Endothelial cell of umbilical vein (primary cell): ENCODE measurements around the gene STMN3. TPM values are rescaled to one million over a fixed set of nuclear protein-coding genes. Genes with fewer than 3 reads are reported as not detected.

Experiments
- BruUV-seq: library from RNA; stranded (reverse); fragments of 400-500 nt; replicated peaks from 2 replicates; lab custom pipeline; 2021; lab: Mats Ljungman, UMichigan
- CTCF ChIA-PET: fragments of 300-600, 350-600 bp; sonication (Branson Sonifier 250); formaldehyde crosslinking; loops from one replicate; lab custom pipeline; 2021; ENCODE audit warnings: antibody characterized with exemption, inconsistent platforms; lab: Charles Lee
- POLR2A ChIA-PET: fragments of 300-600, 350-600 bp; sonication (Branson Sonifier 250); formaldehyde crosslinking; loops from one replicate; lab custom pipeline; 2021; ENCODE audit warnings: antibody characterized with exemption, inconsistent platforms; lab: Charles Lee
- DNase-seq: peaks from one replicate; pipeline ENCODE4 v3.0.0-alpha.2; 2011; ENCODE audit warnings: low read depth, low spot score
- FAIRE-seq: peaks from 2 replicates; lab custom pipeline; 2011; peaks lifted over from hg19 to GRCh38; lab: Jason Lieb, UNC
- H2AFZ ChIP-seq: 2 replicates; pipeline ENCODE4 v1.6.0; 2012; ENCODE audit warnings: low read depth, low read length, control low read depth, inconsistent platforms
- H3K27ac ChIP-seq: 2 replicates; pipeline ENCODE4 v1.5.1; 2011; ENCODE audit warnings: low read depth, mild to moderate bottlenecking, control low read depth, low read length, moderate library complexity; ENCODE audit not compliant: insufficient read depth
- H3K27me3 ChIP-seq, 2 experiments: 2 replicates each; pipeline versions ENCODE4 v1.6.0 to v1.6.1; 2011; ENCODE audit warnings: low read length in 2 of 2, mixed read lengths in 1 of 2; ENCODE audit not compliant: control insufficient read depth in 2 of 2, insufficient read depth in 2 of 2
- H3K36me3 ChIP-seq, 2 experiments: 2 replicates in 1 of 2; 3 replicates in 1 of 2; pipeline ENCODE4 v1.5.1; 2011; ENCODE audit warnings: low read length in 2 of 2, mild to moderate bottlenecking in 1 of 2, moderate library complexity in 1 of 2; ENCODE audit not compliant: control insufficient read depth in 2 of 2, insufficient read depth in 2 of 2; ENCODE audit errors: extremely low read depth in 1 of 2
- H3K4me1 ChIP-seq: 3 replicates; pipeline ENCODE4 v1.5.1; 2011; ENCODE audit warnings: mild to moderate bottlenecking, low read length; ENCODE audit not compliant: control insufficient read depth, insufficient read depth; ENCODE audit errors: extremely low read depth
- H3K4me2 ChIP-seq: 2 replicates; pipeline ENCODE4 v1.6.1; 2011; ENCODE audit warnings: low read length, control low read depth, mixed read lengths; ENCODE audit not compliant: insufficient read depth
- H3K4me3 ChIP-seq, 3 experiments: fragments of 200-600 bp in 1 of 3; sonication (generic), shearing (Covaris generic) in 1 of 3; replicated peaks in 1 of 3; 2 replicates each; pipeline ENCODE4 v1.5.1; 2011 to 2016; ENCODE audit warnings: control low read depth in 3 of 3, low read length in 3 of 3, mild to moderate bottlenecking in 2 of 3, inconsistent platforms in 1 of 3, low read depth in 1 of 3, moderate library complexity in 1 of 3; ENCODE audit not compliant: insufficient read depth in 1 of 3
- H3K79me2 ChIP-seq: 2 replicates; pipeline ENCODE4 v1.6.0; 2012; ENCODE audit warnings: low read length, inconsistent platforms; ENCODE audit not compliant: control insufficient read depth, insufficient read depth
- H3K9ac ChIP-seq: replicated peaks from 2 replicates; pipeline ENCODE3; 2011; ENCODE audit warnings: low read length, control low read depth; ENCODE audit not compliant: insufficient read depth; ENCODE audit errors: extremely low read depth
- H3K9me1 ChIP-seq: replicated peaks from 3 replicates; pipeline ENCODE4 v1.6.0; 2011; ENCODE audit warnings: mild to moderate bottlenecking, low read length; ENCODE audit not compliant: control insufficient read depth, insufficient read depth; ENCODE audit errors: extremely low read depth
- H3K9me3 ChIP-seq: replicated peaks from 2 replicates; pipeline ENCODE4 v1.5.1; 2012; ENCODE audit warnings: low read length, inconsistent platforms; ENCODE audit not compliant: control insufficient read depth, insufficient read depth
- H4K20me1 ChIP-seq: replicated peaks from 2 replicates; pipeline ENCODE3; 2011; ENCODE audit warnings: mild to moderate bottlenecking, low read length; ENCODE audit not compliant: control insufficient read depth, insufficient read depth; ENCODE audit errors: extremely low read depth
- EZH2 ChIP-seq: IDR thresholded peaks from 2 replicates; pipeline ENCODE4 v1.6.1; 2012; ENCODE audit warnings: borderline replicate concordance, low read depth, mild to moderate bottlenecking, moderate library complexity, low read length, inconsistent platforms; ENCODE audit not compliant: severe bottlenecking
- FOS ChIP-seq: IDR thresholded peaks from 2 replicates; pipeline ENCODE4 v1.6.1; 2011; ENCODE audit warnings: mild to moderate bottlenecking, low read length, moderate library complexity, borderline replicate concordance; ENCODE audit not compliant: insufficient read depth
- GATA2 ChIP-seq: IDR thresholded peaks from 2 replicates; pipeline ENCODE4 v1.7.0; 2011; ENCODE audit warnings: low read depth, mild to moderate bottlenecking, moderate library complexity, mixed read lengths, low read length; ENCODE audit not compliant: insufficient read length, insufficient read depth
- JUN ChIP-seq: IDR thresholded peaks from 2 replicates; pipeline ENCODE4 v1.6.1; 2011; ENCODE audit warnings: borderline replicate concordance, low read depth; ENCODE audit not compliant: insufficient read length, insufficient read depth
- MAX ChIP-seq: IDR thresholded peaks from 2 replicates; pipeline ENCODE4 v1.6.1; 2011; ENCODE audit not compliant: insufficient read depth, insufficient read length
- MYC ChIP-seq: IDR thresholded peaks from one replicate; pipeline ENCODE4 v1.6.1; 2011; ENCODE audit warnings: mild to moderate bottlenecking, low read depth, low read length
- POLR2A ChIP-seq: IDR thresholded peaks from 2 replicates; pipeline ENCODE4 v1.6.1; 2012; ENCODE audit warnings: low read depth, mild to moderate bottlenecking, control low read depth, low read length
- POLR2AphosphoS5 ChIP-seq: IDR thresholded peaks from 2 replicates; pipeline ENCODE4 v1.6.1; 2012; ENCODE audit warnings: low read depth, mild to moderate bottlenecking, control low read depth, low read length, moderate library complexity; ENCODE audit not compliant: insufficient read depth
- dilution Hi-C: fragments of 300-500 bp; cut with MboI; formaldehyde crosslinking; loops from one replicate; pipeline ENCODE4 v1.15.0; 2019; ENCODE audit warnings: low sequenced_read_pairs; ENCODE audit not compliant: extremely low pct_ligation_motif_present
- intact Hi-C: fragments of 100-400 bp; cut with micrococcal nuclease; formaldehyde crosslinking; loops from one replicate; pipeline ENCODE4 v1.10.0; 2022
- polyA plus RNA-seq, 4 experiments: library from polyadenylated mRNA; depleted of rRNA in 3 of 4; stranded (reverse) in 3 of 4; unstranded in 1 of 4; fragments of >200 nt; gene quantifications; 2 replicates each; pipeline versions ENCODE4 v1.2.1 to v1.2.3, GENCODE V29; 2011 to 2012; ENCODE audit warnings: missing spikeins in 1 of 4
- total RNA-seq: library from RNA; stranded (reverse); gene quantifications from 2 replicates; pipeline ENCODE4 v1.2.3, GENCODE V29; 2021
- TF ChIP-seq, protein P1 (sequence below), 2 donors: IDR thresholded peaks; 1 replicate in 1 of 2; 2 replicates in 1 of 2; pipeline ENCODE4 v1.5.1; 2011; ENCODE audit warnings: low read length in 2 of 2, mild to moderate bottlenecking in 2 of 2, moderate library complexity in 2 of 2, control low read depth in 1 of 2, inconsistent platforms in 1 of 2, low read depth in 1 of 2; ENCODE audit not compliant: insufficient read depth in 1 of 2; ENCODE audit errors: extremely low read depth in 1 of 2

STMN3 gene
- total and polyA plus RNA-seq, 2 donors (not counting 3 experiments of a cell fraction or from before 2014, with no cell fraction given): 1.7 to 4.7 TPM

DNA sequence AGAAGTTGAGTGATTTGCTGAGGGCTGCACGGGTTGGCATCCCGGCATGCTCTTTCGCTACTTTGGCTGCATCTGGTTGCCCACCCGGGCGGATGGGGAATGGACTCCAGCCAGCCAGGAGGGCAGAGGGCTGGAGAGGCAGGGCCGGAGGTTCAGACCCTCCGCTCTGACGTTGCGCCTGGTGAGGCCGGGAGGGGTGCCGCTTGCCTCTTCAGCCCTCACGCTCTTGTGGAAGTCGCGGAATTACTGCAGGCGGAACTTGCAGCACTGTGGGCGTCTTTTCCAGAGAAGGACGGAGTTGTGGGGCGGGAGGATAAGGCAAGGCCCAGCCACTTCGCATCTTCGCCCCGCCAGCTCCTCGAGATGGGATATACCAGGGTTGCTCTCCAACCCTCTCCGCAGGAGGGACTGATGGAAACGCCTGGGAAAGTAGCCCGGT, 5.5 kb upstream of the STMN3 start:
- DNase-seq: no peak
- BruUV-seq: no TSS peak
- CTCF ChIA-PET: interaction anchor here (1.0 to 2.6 kb wide), 6 partner anchors 10 to 82 kb away, joined by 3 to 17 read pairs (median 8); partner anchors contain the start of genes ARFRP1 and ZGPAT

GRCh38 chr20:63657937-63658748, 4.9 kb upstream of the STMN3 start, which contains the start of gene RTEL1:
Gene RTEL1, plus strand, starts transcription at chr20:63658312. Its CDS starts 1,091 bp downstream, at chr20:63659403.
- intact Hi-C loops (loop anchor here (1.0 to 2.0 kb wide), 6 partner anchors 24 to 206 kb away; partner anchors contain the start of gene ARFRP1), dilution Hi-C loops (no loop called here)
- H3K27me3 ChIP-seq: no peaks in the 10 kb centered on the region
- TF ChIP-seq JUN (no peak), GATA2 (no peak), MAX (no peak), POLR2AphosphoS5 (peak; percentile 53), MYC (no peak), EZH2 (no peak), FOS (no peak), POLR2A (peak; percentile 54)
- TF ChIP-seq, protein P1, sequence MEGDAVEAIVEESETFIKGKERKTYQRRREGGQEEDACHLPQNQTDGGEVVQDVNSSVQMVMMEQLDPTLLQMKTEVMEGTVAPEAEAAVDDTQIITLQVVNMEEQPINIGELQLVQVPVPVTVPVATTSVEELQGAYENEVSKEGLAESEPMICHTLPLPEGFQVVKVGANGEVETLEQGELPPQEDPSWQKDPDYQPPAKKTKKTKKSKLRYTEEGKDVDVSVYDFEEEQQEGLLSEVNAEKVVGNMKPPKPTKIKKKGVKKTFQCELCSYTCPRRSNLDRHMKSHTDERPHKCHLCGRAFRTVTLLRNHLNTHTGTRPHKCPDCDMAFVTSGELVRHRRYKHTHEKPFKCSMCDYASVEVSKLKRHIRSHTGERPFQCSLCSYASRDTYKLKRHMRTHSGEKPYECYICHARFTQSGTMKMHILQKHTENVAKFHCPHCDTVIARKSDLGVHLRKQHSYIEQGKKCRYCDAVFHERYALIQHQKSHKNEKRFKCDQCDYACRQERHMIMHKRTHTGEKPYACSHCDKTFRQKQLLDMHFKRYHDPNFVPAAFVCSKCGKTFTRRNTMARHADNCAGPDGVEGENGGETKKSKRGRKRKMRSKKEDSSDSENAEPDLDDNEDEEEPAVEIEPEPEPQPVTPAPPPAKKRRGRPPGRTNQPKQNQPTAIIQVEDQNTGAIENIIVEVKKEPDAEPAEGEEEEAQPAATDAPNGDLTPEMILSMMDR (IDR thresholded peaks at IDR 0.05; ENCODE audit: extremely low read depth in 1 of 2, insufficient read depth in 1 of 2, low read depth in 1 of 2, low read length in 2 of 2): no peak
- DNase-seq (peak; percentile 93), FAIRE-seq (peak; percentile 93)
- BruUV-seq: TSS peak; percentile 40
- peak within 1 kb of the TSS; percentile 50 for H3K27ac ChIP-seq
- H3K9ac ChIP-seq: peak within 1 kb of the TSS; percentile 61
- peaks cover 10% of the 10 kb centered on the region for H3K4me1 ChIP-seq
- H3K36me3 ChIP-seq: peaks cover 0 to 12% of the 10 kb centered on the region in 2 experiments
- peaks cover 15% of the 10 kb centered on the region for H3K79me2 ChIP-seq
- no peaks in the 10 kb centered on the region for H3K9me1 ChIP-seq
- H2AFZ ChIP-seq: peak within 1 kb of the TSS; percentile 87
- peak within 1 kb of the TSS; percentile 75 for H3K4me2 ChIP-seq
- no peaks in the 10 kb centered on the region for H4K20me1 ChIP-seq
- no peaks in the 10 kb centered on the region for H3K9me3 ChIP-seq
- peak within 1 kb of the TSS; percentile 60 to 83 (median 62) for H3K4me3 ChIP-seq
- ChIA-PET CTCF (interaction anchor here (1.0 to 2.6 kb wide), 6 partner anchors 11 to 83 kb away, joined by 3 to 17 read pairs (median 8); partner anchors contain the start of genes ARFRP1 and ZGPAT), POLR2A (interaction anchor here (0.7 to 1.1 kb wide), 5 partner anchors 16 to 138 kb away, joined by 3 to 6 read pairs (median 3); partner anchors contain the start of genes ARFRP1, PPDPF and ZGPAT)

More for the DNA sequence above, 5.5 kb upstream of the STMN3 start:
- Histone ChIP-seq H3K4me2 (peak overlapping the region; percentile 75), H3K4me1 (peaks cover 10% of the 10 kb centered on the region), H3K9me3 (no peaks in the 10 kb centered on the region), H3K27me3 (no peaks in the 10 kb centered on the region), H3K9ac (peak overlapping the region; percentile 61), H3K36me3 (peaks cover 0 to 17% of the 10 kb centered on the region in 2 experiments), H2AFZ (peak overlapping the region; percentile 60), H3K9me1 (no peaks in the 10 kb centered on the region), H3K79me2 (peaks cover 15% of the 10 kb centered on the region), H3K27ac (peak overlapping the region; percentile 50), H4K20me1 (no peaks in the 10 kb centered on the region), H3K4me3 (peak overlapping the region; percentile 60 to 83 (median 62))
- dilution Hi-C loops (no loop called here), intact Hi-C loops (loop anchor here (1.0 to 2.0 kb wide), 6 partner anchors 24 to 206 kb away; partner anchors contain the start of gene ARFRP1)
- TF ChIP-seq EZH2 (no peak), POLR2A (peak; percentile 1)
- POLR2A ChIA-PET: interaction anchor here (1.0 to 1.1 kb wide), 4 partner anchors 17 to 138 kb away, joined by 3 to 6 read pairs (median 4); partner anchors contain the start of genes ARFRP1, PPDPF and ZGPAT
- no peak for FAIRE-seq
